Left colon (tissue), 2 donors: ENCODE results near the gene HBA1. TPM values are rescaled to one million over a fixed set of nuclear protein-coding genes. Genes with fewer than 3 reads are reported as not detected.
"Not testable (repeated sequence)": the region's sequence is repeated elsewhere in the genome, so short reads cannot be mapped to it uniquely, and the experiment has no call there.

Experiments used
- ATAC-seq: fragments of 200-7000 bp; cut with Tn5 transposase; one replicate; pipeline ENCODE4 v1.9.1; 2020; ENCODE audit warnings: mild to moderate bottlenecking, moderate library complexity
- DNase-seq, 2 donors: peaks; one replicate each; pipeline ENCODE4 v3.0.0-alpha.2; 2020
- intact Hi-C, 2 donors: fragments of 100-400 bp; cut with DNase I in 1 of 2; cut with micrococcal nuclease in 1 of 2; formaldehyde crosslinking; loops; one replicate each; pipeline versions ENCODE4 v1.11.2 to v1.14.0; 2022; cut with DNase I, micrococcal nuclease
- total RNA-seq, 2 donors: library from RNA; stranded (reverse); fragmentation: NEBNext Ultra II Directional; extraction: Animal tissue kit (Norgen Biotek cat#: 25700); gene quantifications; one replicate each; pipeline ENCODE4 v1.2.1, GENCODE V29; 2021
- donor health status: DM: no; HTN: no; CAD: no.
- donor health status: DM: yes; HTN: yes; CAD: no.

HBA1 gene
- total RNA-seq, 2 donors from 2014 or later, result 2.4 to 20.8 TPM

- DNase-seq (peak in 1 of 2 donors; percentile 11), ATAC-seq (peak; percentile 33)
- intact Hi-C loops, result no loop called here
Measured at GRCh38 chr16:154217-155030, 22.1 kb upstream of the HBA1 start.

- DNase-seq (no peak), ATAC-seq (no peak)
- intact Hi-C loops, result no loop called here
Measured at GRCh38 chr16:155031-155398, 21.5 kb upstream of the HBA1 start.

DNA sequence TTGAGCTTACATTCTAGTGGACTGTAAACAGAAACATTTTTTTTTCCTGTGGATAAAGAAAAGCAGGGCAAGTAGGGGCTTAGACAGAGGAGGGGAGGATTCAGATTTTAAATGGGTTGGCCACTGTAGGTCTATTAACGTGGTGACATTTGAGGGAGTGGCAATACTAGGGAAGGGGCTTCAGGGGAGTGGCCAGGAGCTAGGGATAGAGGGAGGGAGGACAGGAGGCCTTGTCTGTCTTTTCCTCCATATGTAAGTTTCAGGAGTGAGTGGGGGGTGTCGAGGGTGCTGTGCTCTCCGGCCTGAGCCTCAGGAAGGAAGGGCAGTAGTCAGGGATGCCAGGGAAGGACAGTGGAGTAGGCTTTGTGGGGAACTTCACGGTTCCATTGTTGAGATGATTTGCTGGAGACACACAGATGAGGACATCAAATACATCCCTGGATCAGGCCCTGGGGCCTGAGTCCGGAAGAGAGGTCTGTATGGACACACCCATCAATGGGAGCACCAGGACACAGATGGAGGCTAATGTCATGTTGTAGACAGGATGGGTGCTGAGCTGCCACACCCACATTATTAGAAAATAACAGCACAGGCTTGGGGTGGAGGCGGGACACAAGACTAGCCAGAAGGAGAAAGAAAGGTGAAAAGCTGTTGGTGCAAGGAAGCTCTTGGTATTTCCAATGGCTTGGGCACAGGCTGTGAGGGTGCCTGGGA, 17.2 kb upstream of the HBA1 start:
- DNase-seq, result no peak
- ATAC-seq, result no peak
- intact Hi-C loops, result no loop called here

GRCh38 chr16:160242-160641, 16.2 kb upstream of the HBA1 start:
- ATAC-seq, intact Hi-C loops, DNase-seq: not testable (repeated sequence)

DNA sequence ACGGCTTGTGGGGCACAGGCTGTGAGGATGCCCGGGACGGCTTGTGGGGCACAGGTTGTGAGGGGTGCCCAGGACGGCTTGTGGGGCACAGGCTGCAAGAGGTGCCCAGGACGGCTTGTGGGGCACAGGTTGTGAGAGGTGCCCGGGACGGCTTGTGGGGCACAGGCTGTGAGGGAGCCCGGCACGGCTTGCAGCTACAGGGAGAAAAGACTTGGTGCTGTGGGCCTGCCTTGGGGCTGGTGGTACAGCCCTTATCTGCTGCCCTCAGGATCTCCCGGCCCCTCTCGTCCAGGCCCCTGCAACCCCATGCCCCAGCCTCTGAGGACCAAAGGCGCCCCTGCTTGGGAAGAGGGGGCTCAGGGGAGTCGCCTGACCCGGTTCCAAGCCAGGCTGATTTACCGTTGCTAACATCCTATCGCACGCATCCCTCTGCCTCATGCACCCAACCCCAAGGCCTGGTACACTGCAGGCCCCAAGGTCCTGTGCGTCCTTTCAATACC, 15.7 kb upstream of the HBA1 start:
- ATAC-seq, result no peak
- no peak for DNase-seq
- intact Hi-C loops, result no loop called here

- DNase-seq (no peak), ATAC-seq (no peak)
- intact Hi-C loops, result no loop called here
Measured at GRCh38 chr16:162271-162991, 14.0 kb upstream of the HBA1 start.

- DNase-seq, intact Hi-C loops, ATAC-seq: not testable (repeated sequence)
Measured at GRCh38 chr16:163139-163538, 13.3 kb upstream of the HBA1 start.

- peak in 1 of 2 donors; percentile 17 for DNase-seq
- ATAC-seq, intact Hi-C loops: not testable (repeated sequence)
Measured at GRCh38 chr16:163696-164095, 12.8 kb upstream of the HBA1 start.

DNA sequence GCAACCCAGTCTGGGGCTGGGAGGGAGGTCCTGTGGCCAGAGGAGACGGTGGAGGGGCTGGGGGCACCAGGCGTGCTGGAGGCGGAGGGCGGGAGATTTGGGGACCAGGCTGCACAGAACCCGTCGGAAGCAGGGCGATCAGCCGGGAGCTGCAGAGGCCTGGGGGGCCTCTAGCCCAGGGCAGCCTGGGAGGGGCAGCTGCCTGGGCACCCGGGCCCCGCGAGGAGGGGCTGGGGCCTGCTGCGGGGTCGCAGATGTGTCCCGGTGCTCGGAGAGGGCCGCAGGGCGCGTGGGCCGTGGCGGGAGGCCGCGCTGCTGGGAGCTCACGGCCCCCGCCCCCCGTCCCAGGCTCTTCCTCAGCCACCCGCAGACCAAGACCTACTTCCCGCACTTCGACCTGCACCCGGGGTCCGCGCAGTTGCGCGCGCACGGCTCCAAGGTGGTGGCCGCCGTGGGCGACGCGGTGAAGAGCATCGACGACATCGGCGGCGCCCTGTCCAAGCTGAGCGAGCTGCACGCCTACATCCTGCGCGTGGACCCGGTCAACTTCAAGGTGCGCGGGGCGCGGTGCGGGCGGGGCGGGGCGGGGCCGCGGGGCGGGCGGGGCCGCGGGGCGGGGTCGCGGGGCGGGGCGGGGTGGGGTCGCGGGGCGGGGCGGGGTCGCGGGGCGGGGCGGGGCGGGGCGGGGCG, 12.2 kb upstream of the HBA1 start:
- DNase-seq, intact Hi-C loops: not testable (repeated sequence)
- ATAC-seq, result peak; percentile 45

DNA sequence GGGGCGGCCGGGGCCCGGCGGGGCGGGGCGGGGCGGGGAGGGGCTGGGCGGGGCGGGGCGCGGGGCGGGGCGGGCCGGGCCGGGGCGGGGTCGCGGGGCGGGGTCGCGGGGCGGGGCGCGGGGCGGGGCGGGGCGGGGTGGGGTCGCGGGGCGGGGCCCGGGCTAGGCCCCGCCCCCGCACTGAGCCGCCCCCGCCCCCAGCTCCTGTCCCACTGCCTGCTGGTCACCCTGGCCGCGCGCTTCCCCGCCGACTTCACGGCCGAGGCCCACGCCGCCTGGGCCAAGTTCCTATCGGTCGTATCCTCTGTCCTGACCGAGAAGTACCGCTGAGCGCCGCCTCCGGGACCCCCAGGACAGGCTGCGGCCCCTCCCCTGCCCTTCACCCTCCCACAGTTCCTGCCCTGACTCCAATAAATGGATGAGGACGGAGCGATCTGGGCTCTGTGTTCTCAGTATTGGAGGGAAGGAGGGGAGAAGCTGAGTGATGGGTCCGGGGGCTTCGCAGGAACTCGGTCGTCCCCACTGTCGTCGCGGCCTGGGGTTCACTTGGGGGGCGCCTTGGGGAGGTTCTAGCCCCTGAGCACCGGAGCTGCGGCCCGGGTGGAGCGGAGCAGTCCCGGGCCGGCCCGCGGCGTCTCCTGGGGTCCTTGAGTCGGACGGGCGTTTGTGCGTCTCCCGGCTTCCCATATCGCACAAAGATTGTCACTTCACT, 11.5 kb upstream of the HBA1 start:
- no peak for DNase-seq
- intact Hi-C loops, result no loop called here
- no peak for ATAC-seq

GRCh38 chr16:165539-166374, 10.7 kb upstream of the HBA1 start, which contains the start of gene HBM:
Gene HBM (plus strand): TSS chr16:165978. CDS start chr16:165998, 20 bp downstream.
- intact Hi-C loops, result no loop called here
- ATAC-seq (no peak), DNase-seq (peak in 1 of 2 donors; percentile 19)

DNA sequence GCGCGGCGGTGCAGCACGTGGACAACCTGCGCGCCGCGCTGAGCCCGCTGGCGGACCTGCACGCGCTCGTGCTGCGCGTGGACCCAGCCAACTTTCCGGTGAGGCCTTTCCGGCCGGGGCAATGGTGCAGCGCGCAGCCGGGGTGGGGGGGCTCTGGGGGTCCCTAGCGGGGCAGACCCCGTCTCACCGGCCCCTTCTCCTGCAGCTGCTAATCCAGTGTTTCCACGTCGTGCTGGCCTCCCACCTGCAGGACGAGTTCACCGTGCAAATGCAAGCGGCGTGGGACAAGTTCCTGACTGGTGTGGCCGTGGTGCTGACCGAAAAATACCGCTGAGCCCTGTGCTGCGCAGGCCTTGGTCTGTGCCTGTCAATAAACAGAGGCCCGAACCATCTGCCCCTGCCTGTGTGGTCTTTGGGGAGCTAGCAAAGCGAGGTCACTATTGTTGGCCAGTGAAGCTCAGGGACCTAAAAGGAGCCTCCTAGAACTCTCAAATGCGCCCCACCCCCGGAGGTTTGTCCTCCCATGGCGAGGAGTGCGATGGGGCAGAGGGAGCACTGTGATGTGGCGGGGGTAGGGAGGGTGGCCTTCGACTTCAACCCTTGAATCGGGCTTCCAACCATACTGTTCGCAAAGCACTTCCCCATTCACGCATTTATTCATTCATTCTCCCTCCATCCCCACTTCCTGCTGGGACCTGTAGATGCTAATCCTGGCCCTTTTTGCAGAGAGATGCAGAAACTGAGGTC, 9.9 kb upstream of the HBA1 start:
- intact Hi-C loops, result no loop called here
- ATAC-seq, result peak; percentile 20
- DNase-seq, result no peak

DNA sequence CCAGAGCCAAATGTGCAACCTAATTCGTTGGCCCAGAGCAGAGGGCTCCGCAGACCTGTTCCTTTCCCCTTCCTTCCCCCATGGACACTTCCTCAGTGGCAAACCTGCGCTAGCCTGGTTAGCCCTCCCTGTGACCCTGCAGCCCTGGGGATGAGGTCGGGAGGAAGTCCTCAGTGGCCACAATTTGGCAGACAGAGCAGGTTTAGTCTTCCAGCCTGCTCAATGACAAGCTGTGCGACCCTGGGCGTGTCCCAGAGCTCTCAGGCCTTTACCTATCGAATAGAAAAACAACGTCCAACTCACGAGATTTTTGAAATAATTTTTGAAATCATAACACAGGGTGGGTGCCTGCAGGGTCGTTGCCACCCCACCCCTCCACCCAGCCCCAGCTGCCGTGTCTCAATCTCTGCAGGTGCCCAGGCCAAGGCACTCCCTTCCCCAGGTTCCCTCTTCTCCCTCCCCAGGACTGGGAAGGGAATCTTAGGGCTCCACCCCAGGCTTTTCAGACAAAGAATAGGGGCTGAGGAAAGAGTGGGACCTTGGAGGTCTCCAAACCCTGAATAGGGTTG, 9.3 kb upstream of the HBA1 start:
- ATAC-seq, result no peak
- intact Hi-C loops, result no loop called here
- DNase-seq, result no peak

GRCh38 chr16:168424-168823, 8.1 kb upstream of the HBA1 start:
- no peak for DNase-seq
- no peak for ATAC-seq
- intact Hi-C loops, result no loop called here

DNA sequence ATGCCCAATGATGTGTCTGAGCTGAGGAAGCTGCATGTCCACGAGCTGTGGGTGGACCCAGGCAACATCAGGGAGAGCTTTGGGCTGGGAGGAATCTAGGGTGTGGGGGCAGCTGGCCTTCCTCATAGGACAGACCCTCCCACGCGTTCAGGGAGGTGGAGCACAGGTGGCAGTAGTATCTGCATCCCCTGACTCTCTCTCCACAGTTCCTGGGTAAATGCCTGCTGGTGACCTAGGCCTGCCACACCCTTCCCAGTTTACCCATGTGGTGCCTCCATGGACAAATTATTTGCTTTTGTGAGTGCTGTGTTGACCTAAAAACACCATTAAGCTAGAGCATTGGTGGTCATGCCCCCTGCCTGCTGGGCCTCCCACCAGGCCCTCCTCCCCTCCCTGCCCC, 7.5 kb upstream of the HBA1 start:
- DNase-seq (no peak), ATAC-seq (no peak)
- intact Hi-C loops, result no loop called here

GRCh38 chr16:170088-170507, 6.4 kb upstream of the HBA1 start:
- ATAC-seq (peak; percentile 72), DNase-seq (peak in 1 of 2 donors; percentile 25)
- intact Hi-C loops, result not testable (repeated sequence)
